Activated T-cell treated with anti-CD3 and anti-CD28 coated beads, Interleukin-2, amount 50 U/mL, for 24 hours (primary cell): ENCODE data around the gene GUCY2D.

Experiments
- DNase-seq: peaks from one replicate; pipeline ENCODE4 v3.0.0-alpha.2; 2020
- H3K27ac Mint-ChIP-seq: 2 replicates; pipeline ENCODE4 v1.8.0; 2020; ENCODE audit warnings: mild to moderate bottlenecking, mixed read lengths
- H3K27me3 Mint-ChIP-seq: 2 replicates; pipeline ENCODE4 v1.8.0; 2020; ENCODE audit warnings: mixed read lengths
- H3K36me3 Mint-ChIP-seq: 2 replicates; pipeline ENCODE4 v1.8.0; 2020; ENCODE audit warnings: low read depth, mixed read lengths
- H3K4me1 Mint-ChIP-seq: 2 replicates; pipeline ENCODE4 v1.8.0; 2020; ENCODE audit warnings: low read depth, mixed read lengths
- H3K4me3 Mint-ChIP-seq: 2 replicates; pipeline ENCODE4 v1.8.0; 2020; ENCODE audit warnings: mild to moderate bottlenecking, moderate library complexity, mixed read lengths
- H3K9me3 Mint-ChIP-seq: 2 replicates; pipeline ENCODE4 v1.8.0; 2020; ENCODE audit warnings: mixed read lengths

The GUCY2D gene

DNA sequence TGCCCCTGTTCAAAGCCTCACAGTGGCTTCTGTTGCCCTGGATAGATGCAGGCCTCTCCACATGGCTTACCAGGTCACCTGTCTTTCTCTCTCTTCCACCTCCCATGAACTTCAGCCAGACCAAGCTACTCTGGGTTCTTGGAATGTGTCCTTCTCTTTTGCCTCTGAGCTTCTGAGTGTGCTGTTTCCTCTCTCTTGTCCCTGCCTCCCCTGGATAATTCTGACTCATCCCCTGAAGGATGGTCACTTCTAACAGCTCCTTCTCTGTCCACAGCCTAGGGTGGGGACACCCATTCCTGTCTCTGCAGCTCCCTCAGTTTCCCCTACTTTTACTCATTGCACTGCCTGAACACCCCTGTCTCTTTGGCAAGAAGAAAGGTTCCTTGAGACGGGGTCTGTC is 2.9 kb downstream of the GUCY2D start:
- no peak for DNase-seq
- no peak overlapping the region for H3K27ac Mint-ChIP-seq
- H3K4me1 Mint-ChIP-seq, result peaks cover 6% of the 10 kb centered on the region
- H3K27me3 Mint-ChIP-seq, result peaks cover 49% of the 10 kb centered on the region
- H3K9me3 Mint-ChIP-seq, result no peaks in the 10 kb centered on the region
- no peak overlapping the region for H3K4me3 Mint-ChIP-seq
- no peaks in the 10 kb centered on the region for H3K36me3 Mint-ChIP-seq

DNA sequence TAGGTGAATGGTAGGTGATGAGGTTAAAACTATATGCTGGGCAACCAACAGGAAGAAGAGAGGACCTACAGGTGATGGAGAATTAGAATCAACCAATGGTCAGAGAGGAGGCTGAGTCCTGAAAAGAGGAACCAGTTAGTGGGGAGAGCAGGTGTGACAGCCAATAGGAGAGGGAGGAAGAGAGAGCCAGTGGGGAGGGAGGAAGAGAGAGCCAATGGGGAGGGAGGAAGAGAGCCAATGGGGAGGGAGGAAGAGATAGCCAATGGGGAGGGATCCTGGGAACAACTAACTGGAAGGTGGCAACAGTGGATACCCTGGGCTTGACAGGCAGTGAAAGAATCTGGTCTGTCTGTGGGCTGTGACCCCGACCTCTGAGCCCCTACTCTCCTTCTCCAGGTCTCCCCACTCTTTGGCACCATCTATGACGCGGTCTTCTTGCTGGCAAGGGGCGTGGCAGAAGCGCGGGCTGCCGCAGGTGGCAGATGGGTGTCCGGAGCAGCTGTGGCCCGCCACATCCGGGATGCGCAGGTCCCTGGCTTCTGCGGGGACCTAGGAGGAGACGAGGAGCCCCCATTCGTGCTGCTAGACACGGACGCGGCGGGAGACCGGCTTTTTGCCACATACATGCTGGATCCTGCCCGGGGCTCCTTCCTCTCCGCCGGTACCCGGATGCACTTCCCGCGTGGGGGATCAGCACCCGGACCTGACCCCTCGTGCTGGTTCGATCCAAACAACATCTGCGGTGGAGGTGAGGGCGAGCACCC is 3.7 kb downstream of the GUCY2D start:
- peaks cover 43% of the 10 kb centered on the region for H3K27me3 Mint-ChIP-seq
- DNase-seq, result no peak
- no peak overlapping the region for H3K4me3 Mint-ChIP-seq
- H3K4me1 Mint-ChIP-seq, result peaks cover 6% of the 10 kb centered on the region
- H3K36me3 Mint-ChIP-seq, result no peaks in the 10 kb centered on the region
- no peak overlapping the region for H3K27ac Mint-ChIP-seq
- H3K9me3 Mint-ChIP-seq, result no peaks in the 10 kb centered on the region

DNA sequence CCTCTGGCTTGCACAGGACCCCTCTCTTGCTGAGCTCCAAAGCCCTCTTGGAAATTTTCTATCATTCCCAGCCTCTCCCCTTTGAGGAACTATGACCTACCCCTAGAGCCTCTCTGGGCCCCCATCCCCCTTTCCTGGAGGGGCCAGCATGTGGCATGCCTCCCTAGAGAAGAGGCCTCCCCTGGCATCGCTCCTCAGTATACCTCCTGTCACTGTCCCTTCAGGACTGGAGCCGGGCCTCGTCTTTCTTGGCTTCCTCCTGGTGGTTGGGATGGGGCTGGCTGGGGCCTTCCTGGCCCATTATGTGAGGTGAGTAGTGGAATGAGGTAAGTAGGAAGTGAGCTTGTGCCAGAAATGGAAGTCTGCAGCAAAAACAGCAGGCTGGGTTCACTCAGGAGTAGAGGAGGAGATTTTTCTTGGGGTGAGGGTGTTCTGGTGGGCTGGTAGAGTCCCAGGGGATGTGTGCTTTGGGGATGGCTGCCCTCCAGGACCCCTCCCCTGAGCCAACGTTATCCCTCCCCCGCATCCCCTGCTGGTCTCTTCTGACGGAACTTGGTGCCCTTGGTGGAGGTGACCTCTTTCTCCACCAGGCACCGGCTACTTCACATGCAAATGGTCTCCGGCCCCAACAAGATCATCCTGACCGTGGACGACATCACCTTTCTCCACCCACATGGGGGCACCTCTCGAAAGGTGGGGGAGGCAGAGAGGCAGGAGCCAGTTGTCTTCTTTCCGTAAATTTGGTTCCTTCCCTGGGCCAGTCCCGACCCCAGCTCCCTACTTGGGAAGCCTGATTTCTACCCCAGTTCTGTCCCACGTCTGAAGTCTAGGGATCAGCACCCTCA is 4.6 kb downstream of the GUCY2D start:
- H3K9me3 Mint-ChIP-seq, result no peaks in the 10 kb centered on the region

DNA sequence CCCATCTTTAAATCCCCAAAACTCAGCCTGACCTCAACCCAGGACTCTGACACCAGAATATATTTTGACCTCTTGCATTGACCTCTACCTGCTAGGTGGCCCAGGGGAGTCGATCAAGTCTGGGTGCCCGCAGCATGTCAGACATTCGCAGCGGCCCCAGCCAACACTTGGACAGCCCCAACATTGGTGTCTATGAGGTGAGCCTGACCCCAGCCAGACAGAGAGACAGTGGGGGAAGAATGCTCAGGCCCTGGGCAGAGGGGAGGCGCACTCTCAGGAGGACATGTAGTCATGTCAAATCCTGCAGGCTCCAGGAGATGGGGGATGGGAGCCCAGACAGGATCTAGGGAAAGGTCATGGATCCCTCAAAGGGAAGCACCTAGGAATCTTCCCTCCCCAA is 5.4 kb downstream of the GUCY2D start:
- H3K36me3 Mint-ChIP-seq, result no peaks in the 10 kb centered on the region
- peaks cover 30% of the 10 kb centered on the region for H3K27me3 Mint-ChIP-seq
- H3K4me1 Mint-ChIP-seq, result no peaks in the 10 kb centered on the region
- no peak overlapping the region for H3K27ac Mint-ChIP-seq
- no peak overlapping the region for H3K4me3 Mint-ChIP-seq
- DNase-seq, result no peak
- H3K9me3 Mint-ChIP-seq, result no peaks in the 10 kb centered on the region

More for the DNA sequence above, 4.6 kb downstream of the GUCY2D start:
- Mint-ChIP-seq H3K27ac (no peak overlapping the region), H3K27me3 (peaks cover 38% of the 10 kb centered on the region), H3K36me3 (no peaks in the 10 kb centered on the region), H3K4me1 (peaks cover 3% of the 10 kb centered on the region), H3K4me3 (no peak overlapping the region)
- DNase-seq, result no peak

DNA sequence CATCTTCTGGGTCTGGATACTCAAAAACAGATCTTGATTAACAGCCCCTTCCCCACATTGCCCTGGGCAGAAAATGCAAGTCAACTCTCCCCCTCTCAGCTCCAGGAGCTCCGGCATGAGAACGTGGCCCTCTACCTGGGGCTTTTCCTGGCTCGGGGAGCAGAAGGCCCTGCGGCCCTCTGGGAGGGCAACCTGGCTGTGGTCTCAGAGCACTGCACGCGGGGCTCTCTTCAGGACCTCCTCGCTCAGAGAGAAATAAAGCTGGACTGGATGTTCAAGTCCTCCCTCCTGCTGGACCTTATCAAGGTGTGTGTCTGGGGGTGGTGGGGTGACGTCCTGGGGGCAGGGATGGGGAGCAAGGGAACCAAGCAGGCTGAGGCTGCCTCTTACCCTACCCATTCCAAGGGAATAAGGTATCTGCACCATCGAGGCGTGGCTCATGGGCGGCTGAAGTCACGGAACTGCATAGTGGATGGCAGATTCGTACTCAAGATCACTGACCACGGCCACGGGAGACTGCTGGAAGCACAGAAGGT is 9.7 kb downstream of the GUCY2D start:
- Mint-ChIP-seq H3K36me3 (no peaks in the 10 kb centered on the region), H3K4me1 (peaks cover 10% of the 10 kb centered on the region), H3K4me3 (no peak overlapping the region), H3K27ac (no peak overlapping the region), H3K27me3 (peaks cover 27% of the 10 kb centered on the region), H3K9me3 (no peaks in the 10 kb centered on the region)
- DNase-seq, result no peak

DNA sequence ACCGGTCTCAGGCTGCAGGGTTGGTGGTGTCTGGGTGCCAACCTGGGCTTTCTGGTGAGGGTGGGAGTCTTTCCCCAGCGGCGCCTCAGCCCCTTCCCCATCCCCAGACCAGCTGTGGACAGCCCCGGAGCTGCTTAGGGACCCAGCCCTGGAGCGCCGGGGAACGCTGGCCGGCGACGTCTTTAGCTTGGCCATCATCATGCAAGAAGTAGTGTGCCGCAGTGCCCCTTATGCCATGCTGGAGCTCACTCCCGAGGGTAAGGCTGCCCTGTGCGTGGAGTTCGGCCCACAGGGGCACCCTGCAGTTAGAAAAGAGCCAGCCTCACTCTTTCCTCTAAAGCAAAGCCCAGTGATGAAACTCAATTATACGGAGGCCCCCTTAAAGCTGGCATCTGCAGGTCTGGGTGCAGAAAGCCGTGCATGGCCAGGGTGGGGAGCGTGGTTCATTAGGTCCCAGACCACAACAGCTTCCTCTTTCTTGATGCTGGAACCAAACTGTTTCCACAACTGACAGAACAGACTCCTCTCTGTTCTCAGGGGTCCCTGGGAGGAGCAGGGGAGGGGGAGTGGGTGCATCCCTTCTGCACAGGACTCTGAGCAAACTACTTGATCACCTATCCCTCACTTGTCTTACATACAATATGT is 10.7 kb downstream of the GUCY2D start:
- Mint-ChIP-seq H3K4me3 (no peak overlapping the region), H3K4me1 (peaks cover 10% of the 10 kb centered on the region), H3K9me3 (no peaks in the 10 kb centered on the region), H3K27me3 (peaks cover 31% of the 10 kb centered on the region), H3K36me3 (no peaks in the 10 kb centered on the region), H3K27ac (no peak overlapping the region)
- DNase-seq, result no peak

DNA sequence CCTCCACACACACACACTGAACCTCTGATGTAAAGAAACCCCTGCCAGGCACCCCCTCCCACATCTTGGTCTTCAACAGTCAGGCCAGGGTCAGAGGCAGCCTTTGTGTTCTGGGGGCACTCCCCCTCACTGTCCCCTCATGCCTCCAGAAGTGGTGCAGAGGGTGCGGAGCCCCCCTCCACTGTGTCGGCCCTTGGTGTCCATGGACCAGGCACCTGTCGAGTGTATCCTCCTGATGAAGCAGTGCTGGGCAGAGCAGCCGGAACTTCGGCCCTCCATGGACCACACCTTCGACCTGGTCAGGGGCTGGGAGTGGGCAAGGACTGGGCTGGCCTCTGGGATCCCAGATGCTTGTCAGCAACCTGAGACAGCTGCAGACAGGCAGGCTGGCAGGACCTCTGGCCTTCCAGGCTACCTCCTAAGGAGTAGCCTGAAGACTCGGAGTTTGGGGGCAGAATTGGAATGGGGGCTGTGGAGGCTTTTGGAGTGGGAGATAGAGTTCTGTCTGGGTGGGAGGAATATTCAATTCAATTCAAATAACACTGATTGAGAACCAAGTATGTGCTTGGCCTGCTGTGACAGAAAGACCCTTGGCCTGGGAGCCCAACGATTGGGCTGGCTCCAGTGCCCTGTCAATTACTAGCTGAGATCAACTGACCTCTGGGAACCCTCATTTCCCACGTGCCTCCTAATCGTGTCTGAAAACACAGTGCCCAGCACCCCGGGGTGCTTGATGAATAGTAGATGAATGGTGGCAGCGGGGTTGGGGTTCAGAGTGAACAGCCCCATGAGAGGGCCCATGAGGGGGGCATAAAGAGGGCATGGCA is 11.5 kb downstream of the GUCY2D start:
- Mint-ChIP-seq H3K4me1 (peaks cover 10% of the 10 kb centered on the region), H3K36me3 (no peaks in the 10 kb centered on the region), H3K4me3 (no peak overlapping the region), H3K27ac (no peak overlapping the region), H3K9me3 (no peaks in the 10 kb centered on the region), H3K27me3 (peaks cover 31% of the 10 kb centered on the region)
- DNase-seq, result no peak

DNA sequence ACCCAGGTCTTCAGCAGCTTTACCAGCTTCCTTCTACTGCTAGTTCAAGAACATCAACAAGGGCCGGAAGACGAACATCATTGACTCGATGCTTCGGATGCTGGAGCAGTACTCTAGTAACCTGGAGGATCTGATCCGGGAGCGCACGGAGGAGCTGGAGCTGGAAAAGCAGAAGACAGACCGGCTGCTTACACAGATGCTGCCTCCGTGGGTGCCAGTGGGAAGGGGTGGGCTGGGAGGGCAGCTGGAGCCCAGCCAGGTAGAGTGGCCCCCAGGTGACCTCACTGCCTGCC is 12.1 kb downstream of the GUCY2D start:
- no peaks in the 10 kb centered on the region for H3K36me3 Mint-ChIP-seq
- H3K9me3 Mint-ChIP-seq, result no peaks in the 10 kb centered on the region
- H3K4me3 Mint-ChIP-seq, result no peak overlapping the region
- H3K27me3 Mint-ChIP-seq, result peaks cover 34% of the 10 kb centered on the region
- peaks cover 10% of the 10 kb centered on the region for H3K4me1 Mint-ChIP-seq
- H3K27ac Mint-ChIP-seq, result no peak overlapping the region
- DNase-seq, result no peak

DNA sequence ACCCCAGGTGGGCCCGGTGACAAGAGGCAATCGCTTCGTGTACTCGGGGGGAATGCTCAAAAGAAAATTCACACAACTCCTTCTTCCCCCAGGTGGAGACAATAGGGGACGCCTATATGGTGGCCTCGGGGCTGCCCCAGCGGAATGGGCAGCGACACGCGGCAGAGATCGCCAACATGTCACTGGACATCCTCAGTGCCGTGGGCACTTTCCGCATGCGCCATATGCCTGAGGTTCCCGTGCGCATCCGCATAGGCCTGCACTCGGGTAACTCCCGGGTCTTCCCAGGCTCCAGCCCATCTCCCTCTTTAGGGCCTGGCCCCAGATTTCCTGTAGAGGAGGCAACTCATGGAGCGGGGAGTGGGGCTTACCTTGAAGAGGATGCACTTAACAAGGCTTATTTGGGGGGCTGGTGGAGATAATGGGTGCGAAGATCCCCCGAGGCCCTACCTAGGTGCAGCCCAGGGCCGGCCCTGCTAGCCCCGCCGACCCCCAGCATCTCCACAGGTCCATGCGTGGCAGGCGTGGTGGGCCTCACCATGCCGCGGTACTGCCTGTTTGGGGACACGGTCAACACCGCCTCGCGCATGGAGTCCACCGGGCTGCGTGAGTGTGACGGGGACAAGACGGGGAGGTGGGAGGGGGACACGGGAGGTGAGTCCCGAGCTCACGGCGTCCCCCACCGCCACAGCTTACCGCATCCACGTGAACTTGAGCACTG is 13.0 kb downstream of the GUCY2D start:
- no peak for DNase-seq
- no peaks in the 10 kb centered on the region for H3K36me3 Mint-ChIP-seq
- no peak overlapping the region for H3K27ac Mint-ChIP-seq
- H3K4me1 Mint-ChIP-seq, result peaks cover 11% of the 10 kb centered on the region
- H3K27me3 Mint-ChIP-seq, result peaks cover 38% of the 10 kb centered on the region
- no peaks in the 10 kb centered on the region for H3K9me3 Mint-ChIP-seq
- H3K4me3 Mint-ChIP-seq, result no peak overlapping the region

DNA sequence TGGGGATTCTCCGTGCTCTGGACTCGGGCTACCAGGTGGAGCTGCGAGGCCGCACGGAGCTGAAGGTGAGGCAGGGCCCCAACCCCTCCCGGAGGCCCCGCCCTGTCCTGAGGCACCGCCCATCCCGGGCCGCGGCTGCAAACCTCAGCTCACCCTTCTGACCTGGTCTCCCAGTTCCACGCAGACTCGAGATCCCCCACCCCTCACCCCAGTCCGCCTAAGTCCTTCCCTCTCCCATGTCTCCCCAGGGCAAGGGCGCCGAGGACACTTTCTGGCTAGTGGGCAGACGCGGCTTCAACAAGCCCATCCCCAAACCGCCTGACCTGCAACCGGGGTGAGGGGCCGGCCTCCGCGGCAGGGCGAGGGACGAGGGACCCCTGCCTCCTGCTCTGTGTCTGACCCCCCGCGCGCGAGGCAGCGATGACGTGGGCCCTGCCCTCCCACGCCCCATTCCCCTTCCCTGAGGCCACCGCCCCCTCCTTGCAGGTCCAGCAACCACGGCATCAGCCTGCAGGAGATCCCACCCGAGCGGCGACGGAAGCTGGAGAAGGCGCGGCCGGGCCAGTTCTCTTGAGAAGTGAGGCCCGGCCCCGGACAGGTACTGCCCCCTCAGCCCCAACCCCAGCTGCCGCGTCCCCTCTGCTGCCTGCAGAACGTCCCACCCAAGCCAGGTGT is 13.7 kb downstream of the GUCY2D start:
- peaks cover 11% of the 10 kb centered on the region for H3K4me1 Mint-ChIP-seq
- H3K9me3 Mint-ChIP-seq, result no peaks in the 10 kb centered on the region
- H3K36me3 Mint-ChIP-seq, result no peaks in the 10 kb centered on the region
- peak; percentile 53 for DNase-seq
- no peak overlapping the region for H3K27ac Mint-ChIP-seq
- H3K27me3 Mint-ChIP-seq, result peaks cover 38% of the 10 kb centered on the region
- H3K4me3 Mint-ChIP-seq, result peak overlapping the region; percentile 71

DNA sequence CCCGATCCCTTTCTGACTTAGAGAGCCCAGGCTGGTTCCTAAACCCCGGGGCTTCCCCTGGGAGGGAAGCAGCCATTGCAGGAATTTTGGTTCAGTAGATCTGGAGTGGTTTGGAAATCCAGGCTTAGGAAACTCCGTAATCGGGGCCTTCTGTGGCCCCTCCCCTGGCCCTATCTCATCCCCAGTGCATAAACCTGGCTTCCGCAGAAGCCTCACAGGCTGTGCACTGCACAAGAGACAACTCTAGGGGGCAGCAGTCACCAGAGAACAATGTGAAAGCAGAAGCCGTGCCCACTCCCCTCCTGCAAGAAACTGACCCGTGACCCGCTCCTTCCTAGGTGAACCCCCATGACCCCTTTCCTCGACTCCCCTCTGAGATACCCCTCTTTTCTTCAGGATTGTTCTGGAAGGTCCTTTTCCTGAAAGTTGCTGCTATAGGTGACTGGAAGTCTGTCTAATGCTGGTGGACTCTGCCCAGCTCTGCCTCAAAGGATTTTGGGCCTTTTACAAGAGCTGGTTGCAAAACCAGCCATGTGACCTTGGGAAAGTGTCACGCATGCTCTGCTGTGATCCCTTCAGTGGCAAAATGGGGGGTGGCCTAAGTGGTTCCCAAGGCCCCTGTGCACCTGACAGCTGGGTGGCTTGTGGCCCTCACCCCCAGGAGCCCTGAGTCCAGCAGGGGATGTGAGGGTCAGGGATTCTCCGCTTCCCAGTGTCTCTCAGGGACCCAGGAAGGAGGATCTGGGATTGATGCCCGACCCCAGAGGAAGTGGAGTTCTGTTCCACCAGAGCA is 14.4 kb downstream of the GUCY2D start:
- H3K27ac Mint-ChIP-seq, result no peak overlapping the region

DNA sequence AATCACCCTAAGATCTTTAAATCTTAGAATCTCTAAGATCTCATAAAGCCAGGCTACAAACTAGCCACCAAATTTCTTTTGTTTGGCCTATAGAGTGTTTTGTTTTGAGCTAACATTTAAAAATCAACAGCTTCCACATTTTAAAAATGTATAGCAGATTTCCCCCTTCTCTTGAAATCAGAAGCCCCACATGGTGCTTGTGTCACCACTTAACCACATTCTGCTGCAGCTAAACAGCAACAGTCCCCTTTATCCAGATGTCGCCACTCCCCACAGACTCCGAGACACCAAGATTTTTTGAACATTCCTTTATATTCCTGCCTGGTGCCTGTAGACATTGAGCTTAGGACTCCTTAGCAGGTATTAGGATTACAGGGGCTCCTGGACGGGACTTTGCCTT is 16.0 kb downstream of the GUCY2D start:
- peaks cover 36% of the 10 kb centered on the region for H3K27me3 Mint-ChIP-seq
- H3K36me3 Mint-ChIP-seq, result no peaks in the 10 kb centered on the region
- no peak for DNase-seq
- H3K27ac Mint-ChIP-seq, result no peak overlapping the region
- H3K9me3 Mint-ChIP-seq, result no peaks in the 10 kb centered on the region
- H3K4me3 Mint-ChIP-seq, result no peak overlapping the region
- peaks cover 11% of the 10 kb centered on the region for H3K4me1 Mint-ChIP-seq

More for the DNA sequence above, 14.4 kb downstream of the GUCY2D start:
- Mint-ChIP-seq H3K4me1 (peaks cover 11% of the 10 kb centered on the region), H3K36me3 (no peaks in the 10 kb centered on the region), H3K9me3 (no peaks in the 10 kb centered on the region), H3K27me3 (peaks cover 38% of the 10 kb centered on the region), H3K4me3 (peak overlapping the region; percentile 71)
- DNase-seq, result peak; percentile 64

DNA sequence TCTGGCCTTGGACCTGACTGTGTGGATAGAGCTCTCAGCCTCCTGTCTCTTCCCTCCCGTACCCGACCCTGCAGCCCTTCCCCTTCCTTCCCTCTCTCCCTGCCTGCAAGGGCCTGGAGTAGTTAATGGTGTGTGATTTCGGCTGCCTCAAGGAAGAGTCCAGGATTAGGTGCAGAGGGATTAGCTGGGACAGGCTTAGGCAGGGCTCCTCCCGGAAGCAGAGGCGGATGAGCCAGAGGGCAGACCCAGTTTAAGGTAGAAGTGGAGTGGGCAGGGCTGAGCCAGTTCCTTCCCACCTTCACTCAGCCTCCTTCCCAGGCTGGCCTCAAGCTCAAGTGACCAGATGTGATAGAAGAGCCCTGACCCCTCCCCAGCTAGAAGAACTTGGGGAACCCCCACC is 16.8 kb downstream of the GUCY2D start:
- H3K27ac Mint-ChIP-seq, result no peak overlapping the region
- H3K4me3 Mint-ChIP-seq, result no peak overlapping the region
- H3K4me1 Mint-ChIP-seq, result peaks cover 11% of the 10 kb centered on the region
- no peak for DNase-seq
- no peaks in the 10 kb centered on the region for H3K36me3 Mint-ChIP-seq
- peaks cover 33% of the 10 kb centered on the region for H3K27me3 Mint-ChIP-seq
- H3K9me3 Mint-ChIP-seq, result no peaks in the 10 kb centered on the region
